Measurements from ENCODE around the gene OR6B3. TPM values are rescaled to one million over a fixed set of nuclear protein-coding genes. Genes with fewer than 3 reads are reported as not detected.
"Not testable (repeated sequence)": the region's sequence is repeated elsewhere in the genome, so short reads cannot be mapped to it uniquely, and the experiment has no call there.

The OR6B3 gene
- total RNA-seq, 1 experiment from 2014 or later = not detected

GRCh38 chr2:240044096-240044495 is 9.2 kb downstream of the OR6B3 start:
- DNase-seq (ENCODE audit: low spot score) = not testable (repeated sequence)

DNA sequence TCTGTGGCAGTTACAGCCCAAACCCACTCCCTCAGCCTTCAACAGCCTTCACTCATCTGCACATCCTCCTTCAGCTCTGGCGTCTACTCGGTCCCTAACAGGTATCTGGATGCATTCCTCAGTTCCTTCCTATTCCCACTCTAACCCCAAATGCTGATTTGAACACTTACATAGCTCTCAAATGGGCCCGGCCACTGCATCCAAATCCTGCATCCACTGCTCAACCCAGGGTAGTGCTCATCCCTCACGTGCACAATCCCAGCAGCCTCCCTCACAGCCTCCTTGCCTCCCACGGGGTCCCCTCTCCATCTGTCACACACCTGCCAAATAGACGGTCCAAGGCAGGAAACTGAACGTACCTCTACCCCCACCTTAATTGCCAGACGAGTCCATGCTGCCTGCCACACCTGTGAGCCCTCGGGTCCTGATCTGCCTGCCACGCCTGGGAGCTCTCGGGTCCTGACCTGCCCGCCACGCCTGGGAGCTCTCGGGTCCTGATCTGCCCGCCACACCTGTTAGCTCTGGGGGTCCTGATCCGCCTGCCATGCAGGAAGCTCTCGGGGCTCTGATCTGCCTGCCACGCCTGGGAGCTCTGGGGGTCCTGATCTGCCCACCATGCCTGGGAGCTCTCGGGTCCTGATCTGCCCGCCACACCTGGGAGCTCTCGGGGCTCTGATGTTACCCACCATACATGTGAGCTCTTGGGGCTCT is 9.9 kb downstream of the OR6B3 start:
- DNase-seq (ENCODE audit: low spot score) = no peak

GRCh38 chr2:240042740-240043139 is 10.6 kb downstream of the OR6B3 start:
- DNase-seq (ENCODE audit: low spot score) = no peak

DNA sequence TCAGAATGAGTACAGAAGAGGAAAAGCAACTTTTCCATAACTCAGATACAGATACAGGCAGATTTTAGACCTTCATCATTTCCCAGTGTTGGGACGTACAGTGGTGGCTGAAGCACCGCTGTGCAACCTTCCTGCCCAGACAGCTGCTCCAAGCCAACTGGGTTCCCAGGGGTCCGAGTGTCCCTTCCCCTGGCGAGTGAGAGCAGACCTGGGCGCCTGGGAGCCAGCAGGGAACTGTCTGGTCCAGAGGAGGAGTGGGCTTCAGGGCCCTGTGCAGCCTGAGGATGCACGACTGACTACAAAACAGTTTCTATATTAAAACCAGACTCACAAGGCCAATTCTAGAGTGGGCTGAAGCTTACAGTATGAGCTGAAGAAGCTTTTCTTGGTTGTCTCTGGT is 12.0 kb downstream of the OR6B3 start:
- no peak for DNase-seq (ENCODE audit: low spot score)

DNA sequence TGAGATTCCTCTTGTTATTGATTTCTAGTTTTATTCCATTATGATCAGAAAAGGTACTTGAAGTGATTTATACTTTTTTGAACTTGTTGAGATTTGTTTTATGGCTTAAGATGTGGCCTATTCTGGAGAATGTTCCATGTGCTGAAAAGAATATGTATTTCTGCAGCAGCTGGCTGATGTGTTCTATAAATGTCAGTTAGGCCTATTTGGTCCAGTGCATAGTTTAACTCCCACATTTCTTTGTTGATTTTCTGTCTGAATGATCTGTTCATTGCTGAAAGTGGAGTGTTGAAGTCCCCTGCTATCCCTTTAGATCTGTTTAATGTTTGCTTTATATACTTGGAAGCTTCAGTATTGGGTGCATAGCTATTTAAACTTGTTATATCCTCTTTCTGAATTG is 16.0 kb downstream of the OR6B3 start:
- DNase-seq (ENCODE audit: low spot score) = no peak

- no peak for DNase-seq (ENCODE audit: low spot score)
Measured at GRCh38 chr2:240033330-240033678, 20.0 kb downstream of the OR6B3 start.

GRCh38 chr2:240032406-240033329 is 20.7 kb downstream of the OR6B3 start:
- DNase-seq (ENCODE audit: low spot score) = no peak

DNA sequence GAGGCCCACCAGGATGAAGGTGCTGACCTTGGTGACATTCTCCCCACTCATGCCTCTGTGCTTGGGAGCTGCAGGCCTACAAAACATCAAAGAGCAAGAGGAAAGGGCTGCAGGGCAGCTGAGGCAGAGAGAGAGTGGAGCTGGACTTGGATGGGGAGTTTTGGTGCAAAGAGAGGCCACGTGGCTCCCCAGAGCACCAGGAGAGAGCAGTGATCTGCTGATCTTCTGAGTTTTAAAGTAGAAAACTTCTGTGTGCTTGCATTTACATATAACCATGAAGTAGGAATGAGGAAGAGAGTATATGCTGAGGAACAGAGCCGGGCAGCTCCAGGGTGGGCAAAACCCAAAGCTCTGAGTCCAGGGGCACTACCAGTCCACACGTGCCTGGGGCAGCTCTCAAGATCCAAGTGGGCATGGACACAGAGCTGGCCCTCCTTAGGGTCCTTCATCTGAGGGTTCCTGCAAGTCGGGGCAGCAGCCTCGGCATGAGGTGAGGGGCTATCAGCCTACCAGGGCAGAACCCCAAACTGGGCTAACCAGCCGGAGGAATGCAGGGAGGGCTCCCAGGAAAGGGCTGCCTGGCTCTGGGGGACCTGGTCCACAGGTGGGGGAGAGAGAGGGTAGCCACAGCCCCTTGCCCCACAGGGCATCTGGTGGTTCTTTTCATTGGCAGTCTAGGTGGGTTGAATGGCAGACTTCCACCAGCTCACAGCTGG is 22.8 kb downstream of the OR6B3 start, which contains the start of gene OR6B2:
Gene OR6B2, minus strand, starts transcription at position 51 of the 716 bp plus-strand sequence. Its CDS starts 0 bp downstream, at position 51.
- no peak for DNase-seq (ENCODE audit: low spot score)

DNA sequence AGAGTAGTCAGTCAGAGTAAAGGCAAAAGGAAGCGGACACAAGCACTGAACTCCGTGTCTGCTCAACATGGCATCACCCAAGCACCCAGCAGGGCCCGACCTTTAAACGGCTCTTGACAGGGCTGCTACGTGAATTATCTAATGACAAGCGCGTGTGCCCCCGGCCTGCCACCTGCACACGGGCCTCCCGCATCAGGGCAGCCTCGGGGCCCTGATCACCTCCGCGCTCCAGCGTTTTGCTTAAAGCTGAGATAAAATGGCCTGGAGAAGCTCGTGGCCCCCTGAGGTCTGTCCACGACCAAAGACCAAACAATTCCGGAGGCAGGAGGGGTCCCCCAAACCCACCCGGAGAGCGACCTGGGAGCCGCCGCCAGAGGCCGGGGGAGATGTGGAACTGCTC is 28.6 kb downstream of the OR6B3 start:
- DNase-seq (ENCODE audit: low spot score) = peak; percentile 22

- DNase-seq (ENCODE audit: low spot score) = no peak
Measured at GRCh38 chr2:240023792-240024191, 29.5 kb downstream of the OR6B3 start.

DNA sequence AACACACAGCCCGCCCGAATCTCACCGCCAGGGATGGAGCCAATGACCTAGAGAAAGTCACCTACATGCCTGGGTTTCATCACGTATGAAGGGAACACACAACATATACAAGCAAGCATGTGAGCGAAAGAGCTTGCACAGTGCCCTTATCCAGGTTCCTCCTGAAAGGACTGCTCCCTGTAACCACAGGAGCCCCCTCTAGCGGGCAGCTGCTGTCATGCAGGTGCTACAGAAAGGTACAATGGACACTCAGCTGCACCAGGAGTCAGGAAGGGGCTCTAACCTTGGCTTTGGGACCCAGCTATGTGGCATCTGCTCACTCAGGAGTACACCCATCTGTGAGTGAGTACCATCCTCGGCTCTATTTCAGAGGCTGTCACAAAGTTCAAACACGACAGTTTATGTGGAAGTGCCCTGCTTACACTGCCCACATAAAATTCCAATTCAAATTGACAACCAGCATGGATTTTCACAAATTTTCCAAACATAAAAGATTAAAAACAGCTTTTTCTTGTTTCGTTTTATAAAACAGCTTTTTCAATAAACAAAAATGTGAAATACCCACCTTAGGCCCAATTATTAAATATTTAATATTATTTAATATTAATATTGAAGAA is 31.7 kb downstream of the OR6B3 start:
- DNase-seq (ENCODE audit: low spot score) = peak; percentile 77

- no peak for DNase-seq (ENCODE audit: low spot score)
Measured at GRCh38 chr2:240018071-240018750, 35.1 kb downstream of the OR6B3 start.

DNA sequence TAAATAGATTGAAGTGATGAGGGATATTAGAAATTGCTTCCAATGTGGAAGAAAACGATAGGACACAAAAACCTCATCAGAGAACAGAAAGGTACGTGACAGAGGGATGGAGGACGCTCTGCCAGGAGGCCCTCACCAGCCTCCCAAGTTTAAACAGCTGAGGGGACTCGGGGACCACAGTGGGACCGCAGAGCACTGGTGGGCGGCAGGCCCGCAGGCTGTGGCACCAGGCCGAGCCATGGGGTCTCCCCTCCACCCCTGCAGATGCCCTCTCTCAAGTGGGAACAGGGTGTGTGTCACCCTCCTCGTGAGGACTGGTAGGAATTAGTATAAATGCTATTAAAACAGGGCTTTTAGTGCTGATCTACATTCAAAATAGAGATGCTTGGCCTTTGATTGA is 39.0 kb downstream of the OR6B3 start:
- no peak for DNase-seq (ENCODE audit: low spot score)

DNA sequence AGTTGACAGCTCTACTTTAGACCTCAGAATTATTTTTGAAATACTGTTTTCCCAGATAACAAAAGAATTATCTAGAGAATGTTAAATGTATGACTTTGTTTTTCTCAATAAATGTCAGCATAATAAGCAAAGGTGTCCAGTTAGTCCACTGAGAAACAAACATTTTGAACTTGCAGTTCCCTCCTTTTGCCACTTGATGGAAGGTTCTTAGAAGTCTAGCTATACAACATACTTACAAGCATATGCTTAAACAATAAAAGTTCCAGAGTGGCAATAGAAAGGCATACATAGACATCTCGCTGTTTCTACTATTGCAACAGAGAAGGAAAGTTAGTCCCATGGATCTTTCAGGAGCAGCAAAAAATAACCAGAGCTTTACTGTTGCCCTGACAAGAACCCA is 40.0 kb downstream of the OR6B3 start:
- peak; percentile 37 for DNase-seq (ENCODE audit: low spot score)

GRCh38 chr2:240002983-240003382 is 50.3 kb downstream of the OR6B3 start:
- no peak for DNase-seq (ENCODE audit: low spot score)

- no peak for DNase-seq (ENCODE audit: low spot score)
Measured at GRCh38 chr2:240000671-240001070, 52.6 kb downstream of the OR6B3 start.

DNA sequence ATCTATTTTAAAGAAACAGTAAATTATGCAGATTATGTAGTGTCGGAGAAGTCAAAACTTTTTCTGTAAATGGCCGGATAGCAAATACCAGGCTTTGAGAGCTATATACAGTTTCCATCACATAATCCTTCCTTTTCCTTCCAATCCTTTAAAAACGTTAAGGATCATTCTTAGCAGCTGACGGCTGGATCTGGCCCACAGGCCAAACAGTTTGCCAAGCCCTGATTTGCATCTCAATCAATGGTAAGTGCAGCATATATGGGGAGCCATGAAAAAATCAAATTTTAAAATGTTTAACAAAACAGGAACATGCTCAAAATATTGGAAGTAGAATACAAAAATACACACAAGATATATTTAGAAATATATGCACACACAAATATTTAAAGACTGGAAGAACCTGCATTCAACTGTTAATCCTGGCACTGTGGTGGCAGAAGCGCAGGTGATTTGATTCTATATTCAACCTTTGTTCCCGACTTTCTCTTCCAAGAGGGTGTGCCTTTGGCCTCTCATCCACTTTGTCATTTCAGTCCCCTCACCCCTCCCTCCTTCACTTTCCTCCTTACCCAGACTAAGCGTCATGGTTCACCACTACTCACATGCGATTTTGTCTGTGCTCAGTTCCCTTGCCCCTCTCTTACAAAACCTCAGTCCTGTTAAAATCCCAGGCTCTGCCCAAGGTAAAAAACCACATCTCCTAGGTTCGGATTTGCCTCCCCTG is 55.5 kb downstream of the OR6B3 start:
- no peak for DNase-seq (ENCODE audit: low spot score)

Measured in HT-29 (cell line).